ENCODE data around the gene TAMALIN.

The TAMALIN gene

GRCh38 chr12:52056801-52057637 lies 50.3 kb downstream of the TAMALIN start:
- no peak for DNase-seq

DNA sequence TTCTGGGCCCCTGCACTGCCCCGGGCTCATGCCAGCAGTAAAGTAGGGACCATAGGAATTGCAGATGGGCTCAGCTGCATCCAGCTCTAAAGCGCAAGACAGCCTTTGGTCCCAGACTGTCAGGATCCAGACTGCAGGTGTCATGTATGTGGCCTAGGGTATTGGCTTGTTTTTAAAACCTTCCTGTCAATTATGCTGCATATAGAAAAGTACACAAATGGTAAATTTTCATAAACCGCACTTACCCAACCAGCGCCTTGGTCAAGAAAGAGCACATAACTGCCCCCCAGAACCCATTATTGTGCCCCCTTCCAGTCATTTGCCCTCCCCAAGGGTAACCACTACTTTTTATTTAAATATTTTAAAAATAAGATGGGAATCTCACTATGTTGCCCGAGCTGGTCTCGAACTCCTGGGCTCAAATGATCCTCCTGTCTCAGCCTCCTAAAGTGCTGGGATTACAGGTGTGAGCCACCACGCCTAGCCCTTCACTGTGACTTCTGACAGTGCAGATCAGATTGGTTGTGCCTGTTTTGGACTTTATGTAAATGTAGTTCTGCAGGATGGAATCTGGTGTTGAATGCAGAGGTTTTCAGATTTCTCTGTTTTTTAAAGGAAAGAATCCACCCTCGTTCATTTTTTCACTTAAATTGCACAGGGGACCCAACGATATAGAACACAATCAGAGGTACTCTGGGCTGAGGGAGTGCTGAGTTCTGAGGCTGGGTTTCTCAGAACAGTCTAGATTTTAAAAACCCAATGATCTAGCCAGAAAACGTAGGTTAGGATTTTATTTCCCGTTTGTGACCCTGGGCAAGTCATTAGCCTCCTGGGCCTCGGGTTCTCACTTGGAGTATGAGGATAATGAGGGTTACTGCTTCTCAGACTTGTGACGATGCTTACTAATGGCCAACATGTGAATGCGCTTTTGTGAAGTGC lies 51.2 kb downstream of the TAMALIN start:
- no peak for DNase-seq

GRCh38 chr12:52058631-52059361 lies 52.0 kb downstream of the TAMALIN start:
- no peak for DNase-seq

- DNase-seq: no peak
Measured at GRCh38 chr12:52059582-52060497, 53.1 kb downstream of the TAMALIN start.

DNA sequence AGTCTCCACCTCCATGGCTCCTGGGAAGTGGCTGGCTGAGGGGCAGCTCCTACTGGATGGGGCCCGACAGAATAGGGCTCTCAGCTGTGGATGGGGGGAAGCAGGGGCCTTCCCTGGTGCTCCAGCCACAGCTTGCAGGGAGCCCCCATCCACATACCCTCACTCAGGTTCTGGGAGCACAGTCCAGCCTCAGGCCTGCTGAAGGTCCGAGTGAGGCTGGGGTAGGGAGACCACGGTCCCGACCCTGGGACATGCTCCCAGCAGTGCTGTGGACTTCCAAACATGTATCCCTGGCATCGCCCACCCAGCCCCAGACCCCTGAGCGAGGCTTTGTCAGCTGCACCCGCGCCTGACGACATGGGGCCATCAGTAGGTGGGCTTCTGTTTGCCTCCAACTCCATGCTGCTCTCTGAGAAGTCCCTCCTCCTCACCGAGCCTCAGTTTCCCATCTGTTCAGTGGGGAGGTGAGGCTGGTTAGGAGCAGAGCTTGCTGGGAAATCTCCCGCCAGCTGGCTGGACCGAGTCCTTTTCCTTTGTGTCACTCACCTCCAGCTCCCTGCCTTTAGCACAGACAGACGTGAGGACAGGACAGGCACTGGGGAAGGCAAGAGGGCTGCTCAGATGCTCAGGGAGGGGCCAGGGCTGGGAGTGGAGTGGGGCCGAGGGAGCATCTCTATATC lies 53.9 kb downstream of the TAMALIN start:
- no peak for DNase-seq

- DNase-seq: no peak
Measured at GRCh38 chr12:52061470-52062166, 54.9 kb downstream of the TAMALIN start.

- no peak for DNase-seq
Measured at GRCh38 chr12:52062167-52063081, 55.7 kb downstream of the TAMALIN start.

- no peak for DNase-seq
Measured at GRCh38 chr12:52063082-52063924, 56.6 kb downstream of the TAMALIN start.

GRCh38 chr12:52063981-52064649 lies 57.4 kb downstream of the TAMALIN start:
- DNase-seq: no peak
